ENCODE results near the gene SLC2A14. TPM values are rescaled to one million over a fixed set of nuclear protein-coding genes. Genes with fewer than 3 reads are reported as not detected.
"Not testable (repeated sequence)": the region's sequence is repeated elsewhere in the genome, so short reads cannot be mapped to it uniquely, and the experiment has no call there.

SLC2A14 gene
- total and polyA plus RNA-seq, 5 donors from 2014 or later, result 0.25 to 1.6 TPM; not detected in 3

GRCh38 chr12:7850099-7850498, 22.6 kb downstream of the SLC2A14 start:
- ATAC-seq (ENCODE audit: low read depth in 2 of 2); H3K36me3 ChIP-seq (ENCODE audit: control insufficient read depth, insufficient read depth, low read length); H3K9me3 Mint-ChIP-seq; H3K4me1 Mint-ChIP-seq; H3K27ac ChIP-seq (ENCODE audit: insufficient read depth, low read length, poor library complexity, severe bottlenecking); H3K27ac Mint-ChIP-seq; H3K4me1 ChIP-seq (ENCODE audit: control insufficient read depth, insufficient read depth, low read length, poor library complexity, severe bottlenecking); H3K9me3 ChIP-seq (ENCODE audit: control insufficient read depth in 2 of 2, low read length in 2 of 2); H3K27me3 ChIP-seq (ENCODE audit: control insufficient read depth, insufficient read depth, low read length); H3K36me3 Mint-ChIP-seq; H3K4me3 Mint-ChIP-seq; H3K4me3 ChIP-seq (ENCODE audit: low read depth, low read length); DNase-seq: not testable (repeated sequence)
- H3K27me3 Mint-ChIP-seq, result peaks cover 33% of the 10 kb centered on the region

GRCh38 chr12:7848098-7848422, 24.7 kb downstream of the SLC2A14 start:
- ATAC-seq (ENCODE audit: low read depth in 2 of 2); H3K27ac ChIP-seq (ENCODE audit: insufficient read depth, low read length, poor library complexity, severe bottlenecking); DNase-seq; H3K27me3 ChIP-seq (ENCODE audit: control insufficient read depth, insufficient read depth, low read length); H3K4me1 ChIP-seq (ENCODE audit: control insufficient read depth, insufficient read depth, low read length, poor library complexity, severe bottlenecking); H3K9me3 Mint-ChIP-seq; H3K36me3 Mint-ChIP-seq; H3K9me3 ChIP-seq (ENCODE audit: control insufficient read depth in 2 of 2, low read length in 2 of 2); H3K4me3 ChIP-seq (ENCODE audit: low read depth, low read length); H3K4me3 Mint-ChIP-seq; H3K27ac Mint-ChIP-seq; H3K36me3 ChIP-seq (ENCODE audit: control insufficient read depth, insufficient read depth, low read length); H3K4me1 Mint-ChIP-seq: not testable (repeated sequence)
- peaks cover 26% of the 10 kb centered on the region for H3K27me3 Mint-ChIP-seq

- H3K27me3 ChIP-seq (ENCODE audit: control insufficient read depth, insufficient read depth, low read length); H3K4me1 Mint-ChIP-seq; H3K36me3 ChIP-seq (ENCODE audit: control insufficient read depth, insufficient read depth, low read length); DNase-seq; H3K27ac ChIP-seq (ENCODE audit: insufficient read depth, low read length, poor library complexity, severe bottlenecking); H3K4me3 Mint-ChIP-seq; H3K4me1 ChIP-seq (ENCODE audit: control insufficient read depth, insufficient read depth, low read length, poor library complexity, severe bottlenecking); H3K36me3 Mint-ChIP-seq; H3K9me3 ChIP-seq (ENCODE audit: control insufficient read depth in 2 of 2, low read length in 2 of 2); H3K9me3 Mint-ChIP-seq; H3K27ac Mint-ChIP-seq; H3K4me3 ChIP-seq (ENCODE audit: low read depth, low read length): not testable (repeated sequence)
- H3K27me3 Mint-ChIP-seq, result peaks cover 21% of the 10 kb centered on the region
- ATAC-seq (ENCODE audit: low read depth in 2 of 2), result peak in 1 of 2 donors; percentile 25
These were observed 25.3 kb downstream of the SLC2A14 start for GRCh38 chr12:7847226-7848097.

- Mint-ChIP-seq H3K4me1 (peaks cover 0 to 7% (median 3%) of the 10 kb centered on the region in 4 donors), H3K27ac (no peak overlapping the region), H3K9me3 (peaks cover 0 to 2% (median 0%) of the 10 kb centered on the region in 7 donors), H3K27me3 (peaks cover 8% of the 10 kb centered on the region), H3K36me3 (no peaks in the 10 kb centered on the region), H3K4me3 (no peak overlapping the region)
- Histone ChIP-seq H3K9me3 (ENCODE audit: control insufficient read depth in 2 of 2, low read length in 2 of 2) (no peaks in the 10 kb centered on the region), H3K27me3 (ENCODE audit: control insufficient read depth, insufficient read depth, low read length) (peaks cover 2% of the 10 kb centered on the region), H3K4me1 (ENCODE audit: control insufficient read depth, insufficient read depth, low read length, poor library complexity, severe bottlenecking) (no peaks in the 10 kb centered on the region), H3K36me3 (ENCODE audit: control insufficient read depth, insufficient read depth, low read length) (no peaks in the 10 kb centered on the region), H3K27ac (ENCODE audit: insufficient read depth, low read length, poor library complexity, severe bottlenecking) (no peak overlapping the region), H3K4me3 (ENCODE audit: low read depth, low read length) (no peak overlapping the region)
- ATAC-seq (ENCODE audit: low read depth in 2 of 2) (no peak), DNase-seq (no peak)
These were observed 28.6 kb downstream of the SLC2A14 start for GRCh38 chr12:7844116-7844515.

GRCh38 chr12:7843583-7843982, 29.1 kb downstream of the SLC2A14 start:
- H3K36me3 ChIP-seq (ENCODE audit: control insufficient read depth, insufficient read depth, low read length); H3K4me1 Mint-ChIP-seq; H3K4me1 ChIP-seq (ENCODE audit: control insufficient read depth, insufficient read depth, low read length, poor library complexity, severe bottlenecking); H3K9me3 ChIP-seq (ENCODE audit: control insufficient read depth in 2 of 2, low read length in 2 of 2); H3K9me3 Mint-ChIP-seq; H3K36me3 Mint-ChIP-seq; H3K27ac ChIP-seq (ENCODE audit: insufficient read depth, low read length, poor library complexity, severe bottlenecking); H3K27me3 ChIP-seq (ENCODE audit: control insufficient read depth, insufficient read depth, low read length); H3K27ac Mint-ChIP-seq: not testable (repeated sequence)
- H3K27me3 Mint-ChIP-seq, result peaks cover 10% of the 10 kb centered on the region
- H3K4me3 ChIP-seq (ENCODE audit: low read depth, low read length), result peak overlapping the region; percentile 32
- DNase-seq, result peak in 1 of 3 donors; percentile 23
- ATAC-seq (ENCODE audit: low read depth in 2 of 2), result peak; percentile 57 to 59
- peak overlapping the region in 2 of 4 donors; percentile 51 to 65 for H3K4me3 Mint-ChIP-seq

GRCh38 chr12:7843149-7843548, 29.6 kb downstream of the SLC2A14 start:
- H3K9me3 ChIP-seq (ENCODE audit: control insufficient read depth in 2 of 2, low read length in 2 of 2); H3K36me3 Mint-ChIP-seq; H3K4me1 ChIP-seq (ENCODE audit: control insufficient read depth, insufficient read depth, low read length, poor library complexity, severe bottlenecking); H3K9me3 Mint-ChIP-seq; H3K27me3 ChIP-seq (ENCODE audit: control insufficient read depth, insufficient read depth, low read length); DNase-seq; H3K27me3 Mint-ChIP-seq; H3K27ac Mint-ChIP-seq; H3K4me3 ChIP-seq (ENCODE audit: low read depth, low read length); H3K36me3 ChIP-seq (ENCODE audit: control insufficient read depth, insufficient read depth, low read length); H3K4me1 Mint-ChIP-seq; H3K4me3 Mint-ChIP-seq: not testable (repeated sequence)
- peak overlapping the region; percentile 51 for H3K27ac ChIP-seq (ENCODE audit: insufficient read depth, low read length, poor library complexity, severe bottlenecking)
- peak in 1 of 2 donors; percentile 43 for ATAC-seq (ENCODE audit: low read depth in 2 of 2)

GRCh38 chr12:7842444-7842843, 30.3 kb downstream of the SLC2A14 start:
- H3K27ac ChIP-seq (ENCODE audit: insufficient read depth, low read length, poor library complexity, severe bottlenecking); H3K9me3 ChIP-seq (ENCODE audit: control insufficient read depth in 2 of 2, low read length in 2 of 2); H3K9me3 Mint-ChIP-seq; H3K36me3 Mint-ChIP-seq; H3K4me3 Mint-ChIP-seq; H3K27me3 ChIP-seq (ENCODE audit: control insufficient read depth, insufficient read depth, low read length); H3K4me1 Mint-ChIP-seq; DNase-seq; H3K36me3 ChIP-seq (ENCODE audit: control insufficient read depth, insufficient read depth, low read length); H3K27ac Mint-ChIP-seq; H3K4me3 ChIP-seq (ENCODE audit: low read depth, low read length); H3K4me1 ChIP-seq (ENCODE audit: control insufficient read depth, insufficient read depth, low read length, poor library complexity, severe bottlenecking); H3K27me3 Mint-ChIP-seq: not testable (repeated sequence)
- ATAC-seq (ENCODE audit: low read depth in 2 of 2), result peak in 1 of 2 donors; percentile 55

GRCh38 chr12:7839848-7840247, 32.9 kb downstream of the SLC2A14 start:
- H3K27ac Mint-ChIP-seq; H3K36me3 Mint-ChIP-seq; H3K27ac ChIP-seq (ENCODE audit: insufficient read depth, low read length, poor library complexity, severe bottlenecking); H3K4me1 ChIP-seq (ENCODE audit: control insufficient read depth, insufficient read depth, low read length, poor library complexity, severe bottlenecking); H3K4me1 Mint-ChIP-seq; H3K4me3 ChIP-seq (ENCODE audit: low read depth, low read length); ATAC-seq (ENCODE audit: low read depth in 2 of 2); H3K36me3 ChIP-seq (ENCODE audit: control insufficient read depth, insufficient read depth, low read length); DNase-seq; H3K4me3 Mint-ChIP-seq; H3K9me3 Mint-ChIP-seq; H3K27me3 ChIP-seq (ENCODE audit: control insufficient read depth, insufficient read depth, low read length); H3K9me3 ChIP-seq (ENCODE audit: control insufficient read depth in 2 of 2, low read length in 2 of 2): not testable (repeated sequence)
- H3K27me3 Mint-ChIP-seq, result peaks cover 15% of the 10 kb centered on the region
